Endometrium (tissue), 2 donors: ENCODE measurements around the gene DDX25.

Experiments used
- FAIRE-seq: peaks from 2 replicates; lab custom pipeline; 2012; peaks lifted over from hg19 to GRCh38; lab: Jason Lieb, UNC
- donor health status: control.
- donor health status: control.

DDX25 gene

GRCh38 chr11:125935618-125936199 is 31.4 kb downstream of the DDX25 start:
- no peak for FAIRE-seq

GRCh38 chr11:125938418-125938817 is 34.1 kb downstream of the DDX25 start:
- FAIRE-seq: no peak

- FAIRE-seq: no peak
These were observed 34.8 kb downstream of the DDX25 start for GRCh38 chr11:125939081-125939521.

GRCh38 chr11:125940145-125940544 is 35.8 kb downstream of the DDX25 start:
- FAIRE-seq: no peak

- FAIRE-seq: no peak
These were observed 36.9 kb downstream of the DDX25 start for GRCh38 chr11:125941267-125941618.

- FAIRE-seq: no peak
These were observed 37.6 kb downstream of the DDX25 start for GRCh38 chr11:125941619-125942611.

- FAIRE-seq: no peak
These were observed 38.6 kb downstream of the DDX25 start for GRCh38 chr11:125942771-125943428.

GRCh38 chr11:125943661-125944349 is 39.5 kb downstream of the DDX25 start:
- no peak for FAIRE-seq

- FAIRE-seq: no peak
These were observed 40.2 kb downstream of the DDX25 start for GRCh38 chr11:125944350-125945010.

GRCh38 chr11:125945011-125945796 is 40.9 kb downstream of the DDX25 start:
- no peak for FAIRE-seq

- FAIRE-seq: no peak
These were observed 41.7 kb downstream of the DDX25 start, which contains the start of gene VSIG10L2 for GRCh38 chr11:125945797-125946520. Gene VSIG10L2 (plus strand): TSS chr11:125946044. CDS start chr11:125946056, 12 bp downstream.

GRCh38 chr11:125946712-125947418 is 42.6 kb downstream of the DDX25 start:
- FAIRE-seq: no peak

- no peak for FAIRE-seq
These were observed 43.3 kb downstream of the DDX25 start for GRCh38 chr11:125947419-125948277.

- FAIRE-seq: no peak
These were observed 44.2 kb downstream of the DDX25 start for GRCh38 chr11:125948278-125949051.

GRCh38 chr11:125949271-125950177 is 45.2 kb downstream of the DDX25 start:
- no peak for FAIRE-seq

- no peak for FAIRE-seq
These were observed 45.8 kb downstream of the DDX25 start for GRCh38 chr11:125950178-125950490.
